ENCODE results near the gene LRRC25.
"Not testable (repeated sequence)": the region's sequence is repeated elsewhere in the genome, so short reads cannot be mapped to it uniquely, and the experiment has no call there.

The LRRC25 gene

DNA sequence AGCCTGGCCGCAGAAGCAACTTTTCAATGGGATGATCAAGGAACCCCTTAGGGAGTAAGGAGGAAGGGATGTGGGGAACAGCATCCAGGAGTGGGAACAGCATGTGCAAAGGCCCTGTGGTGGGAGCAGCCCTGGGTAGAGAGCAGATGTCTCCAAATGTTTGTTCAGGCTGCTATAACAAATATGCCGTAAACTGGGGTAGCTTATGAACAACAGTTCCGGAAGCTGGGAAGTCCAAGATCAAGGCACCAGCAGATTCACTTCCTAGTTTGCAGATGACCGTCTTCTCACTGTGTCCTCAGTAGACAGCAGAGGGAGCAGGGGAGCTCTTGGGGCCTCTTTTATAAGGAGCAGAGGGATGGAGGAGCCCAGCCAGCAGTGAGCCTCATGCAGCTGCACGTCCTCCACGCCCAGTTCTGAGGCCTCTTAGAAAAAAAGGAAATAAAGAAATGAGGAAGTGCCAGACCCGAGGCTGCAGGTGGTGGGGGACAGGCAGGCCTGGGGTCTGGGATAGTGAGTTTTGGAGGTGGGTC, 4.2 kb upstream of the LRRC25 start:
- DNase-seq, result no peak

GRCh38 chr19:18399008-18399407, 1.6 kb upstream of the LRRC25 start:
- no peak for DNase-seq

GRCh38 chr19:18396471-18397241, 766 bp downstream of the LRRC25 start:
- DNase-seq, result no peak

- DNase-seq, result no peak
Observed at GRCh38 chr19:18393836-18394235, 3.6 kb downstream of the LRRC25 start.

DNA sequence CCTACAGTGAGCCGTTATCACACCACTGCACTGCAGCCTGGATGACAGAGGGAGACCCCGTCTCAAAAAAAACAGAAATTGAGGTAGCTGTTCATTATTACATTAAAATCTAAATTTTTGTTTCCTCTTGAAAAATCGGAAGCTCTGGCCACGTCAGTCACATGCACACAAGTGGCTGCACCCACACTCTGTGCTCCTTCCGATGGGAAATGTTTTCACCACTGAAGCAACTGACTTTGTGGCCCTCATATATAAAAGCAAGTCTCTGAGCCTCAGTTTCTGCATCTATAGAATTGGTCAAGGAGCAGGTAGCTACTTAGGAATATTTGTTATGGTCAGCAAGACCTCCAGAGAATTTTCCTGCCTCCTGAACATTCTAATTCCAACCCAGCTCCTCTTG, 4.5 kb downstream of the LRRC25 start:
- DNase-seq, result no peak

- DNase-seq, result no peak
Observed at GRCh38 chr19:18392417-18392816, 5.0 kb downstream of the LRRC25 start.

- no peak for DNase-seq
Observed at GRCh38 chr19:18391509-18392075, 5.8 kb downstream of the LRRC25 start.

- DNase-seq, result no peak
Observed at GRCh38 chr19:18390065-18390907, 7.1 kb downstream of the LRRC25 start.

GRCh38 chr19:18389726-18390064, 7.7 kb downstream of the LRRC25 start:
- no peak for DNase-seq

DNA sequence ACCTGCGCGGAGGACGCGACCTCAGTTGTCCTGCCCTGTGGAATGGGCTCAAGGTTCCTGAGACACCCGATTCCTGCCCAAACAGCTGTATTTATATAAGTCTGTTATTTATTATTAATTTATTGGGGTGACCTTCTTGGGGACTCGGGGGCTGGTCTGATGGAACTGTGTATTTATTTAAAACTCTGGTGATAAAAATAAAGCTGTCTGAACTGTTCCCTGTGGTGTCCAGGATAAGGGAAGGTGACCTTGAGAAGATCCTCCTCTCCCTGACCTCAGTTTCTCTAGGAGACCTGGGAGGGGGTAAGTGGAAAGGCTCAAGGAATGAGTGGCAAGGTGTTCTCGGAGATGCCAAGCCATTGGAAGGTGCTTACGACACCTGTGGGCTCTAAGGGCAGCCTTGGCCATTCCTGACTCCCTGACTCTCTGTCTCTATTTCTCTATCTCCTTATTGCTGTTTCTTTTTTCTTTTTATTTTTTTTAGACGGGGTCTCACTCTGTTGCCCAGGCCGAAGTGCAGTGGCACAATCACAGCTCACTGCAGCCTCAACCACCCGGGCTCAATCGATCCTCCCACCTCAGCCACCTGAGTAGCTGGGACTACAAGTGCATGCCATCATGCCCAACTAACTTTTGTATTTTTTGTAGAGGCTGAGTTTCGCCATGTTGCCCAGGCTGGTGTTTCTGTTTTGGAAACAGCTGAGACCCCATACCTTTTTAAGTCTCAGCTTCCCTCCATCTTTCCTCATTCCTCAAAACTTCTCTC, 8.3 kb downstream of the LRRC25 start:
- DNase-seq, result no peak

DNA sequence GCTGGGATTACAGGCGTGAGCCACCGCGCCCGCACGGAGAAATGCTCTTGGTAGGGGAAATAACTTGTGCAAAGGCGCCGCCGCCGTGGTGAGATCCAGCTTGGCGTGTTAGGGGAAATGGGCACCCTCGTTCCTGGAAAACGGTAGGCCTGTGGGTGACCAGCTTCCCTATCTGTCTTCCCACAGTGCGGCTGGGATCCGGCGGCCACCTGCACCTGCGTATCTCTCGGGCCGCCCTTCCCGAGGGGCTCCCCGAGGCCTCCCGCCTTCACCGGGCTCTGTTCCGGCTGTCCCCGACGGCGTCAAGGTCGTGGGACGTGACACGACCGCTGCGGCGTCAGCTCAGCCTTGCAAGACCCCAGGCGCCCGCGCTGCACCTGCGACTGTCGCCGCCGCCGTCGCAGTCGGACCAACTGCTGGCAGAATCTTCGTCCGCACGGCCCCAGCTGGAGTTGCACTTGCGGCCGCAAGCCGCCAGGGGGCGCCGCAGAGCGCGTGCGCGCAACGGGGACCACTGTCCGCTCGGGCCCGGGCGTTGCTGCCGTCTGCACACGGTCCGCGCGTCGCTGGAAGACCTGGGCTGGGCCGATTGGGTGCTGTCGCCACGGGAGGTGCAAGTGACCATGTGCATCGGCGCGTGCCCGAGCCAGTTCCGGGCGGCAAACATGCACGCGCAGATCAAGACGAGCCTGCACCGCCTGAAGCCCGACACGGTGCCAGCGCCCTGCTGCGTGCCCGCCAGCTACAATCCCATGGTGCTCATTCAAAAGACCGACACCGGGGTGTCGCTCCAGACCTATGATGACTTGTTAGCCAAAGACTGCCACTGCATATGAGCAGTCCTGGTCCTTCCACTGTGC, 9.1 kb downstream of the LRRC25 start:
- DNase-seq, result no peak

DNA sequence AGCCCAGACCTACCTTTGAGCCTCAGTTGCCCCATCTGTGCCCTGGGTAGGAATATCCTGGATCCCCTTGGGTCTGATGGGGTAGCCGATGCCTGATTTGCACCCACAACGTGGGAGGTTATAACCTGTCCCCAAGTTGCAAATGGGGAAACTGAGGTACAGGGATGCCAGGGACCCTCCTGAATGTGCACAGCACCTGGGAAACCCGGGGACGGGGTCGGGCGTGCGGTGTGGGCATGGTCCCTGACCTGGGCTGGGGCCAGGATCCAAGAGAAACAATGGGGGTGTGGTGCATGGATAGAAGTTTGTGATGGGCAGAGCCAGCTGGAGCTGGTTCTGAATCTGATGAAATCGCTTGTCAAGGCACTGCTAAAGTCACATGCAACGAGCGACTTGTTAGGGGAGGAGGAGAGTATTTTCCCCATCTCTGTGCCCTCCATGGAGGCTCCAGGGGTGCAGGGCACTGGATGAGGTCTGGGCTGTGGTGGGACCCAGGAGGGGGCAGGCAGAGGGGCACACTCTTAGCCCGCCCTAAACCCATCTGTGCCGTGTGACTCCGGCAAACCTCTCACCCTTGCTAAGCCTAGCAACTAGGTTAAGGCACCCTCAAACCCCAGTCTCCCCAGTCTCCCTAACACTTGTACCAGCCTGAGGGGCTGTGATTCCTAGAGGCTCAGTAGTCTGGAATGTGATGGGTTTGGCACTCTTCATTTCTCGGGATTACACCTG, 10.7 kb downstream of the LRRC25 start:
- no peak for DNase-seq

- no peak for DNase-seq
Observed at GRCh38 chr19:18385675-18386542, 11.5 kb downstream of the LRRC25 start, which contains the start of gene GDF15. Gene GDF15 (plus strand): TSS chr19:18386158. CDS start chr19:18386190, 32 bp downstream.

DNA sequence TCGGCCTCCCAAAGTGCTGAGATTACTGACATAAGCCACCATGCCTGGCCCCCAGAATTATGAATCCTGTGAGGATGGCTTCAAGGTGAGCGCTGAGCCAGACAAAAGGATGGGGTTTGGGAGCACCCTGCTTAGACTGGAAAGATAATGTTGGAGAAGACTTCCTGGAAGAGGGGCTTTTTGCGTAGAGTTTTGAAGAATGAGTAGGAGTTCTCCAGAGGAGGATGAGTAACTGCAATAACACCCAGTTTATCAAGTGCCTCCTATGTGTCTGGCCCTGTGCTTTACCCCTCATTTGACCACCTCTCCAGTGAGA, 12.1 kb downstream of the LRRC25 start:
- no peak for DNase-seq

GRCh38 chr19:18384775-18385174, 12.6 kb downstream of the LRRC25 start:
- no peak for DNase-seq

- DNase-seq, result not testable (repeated sequence)
Observed at GRCh38 chr19:18383622-18384021, 13.8 kb downstream of the LRRC25 start.

DNA sequence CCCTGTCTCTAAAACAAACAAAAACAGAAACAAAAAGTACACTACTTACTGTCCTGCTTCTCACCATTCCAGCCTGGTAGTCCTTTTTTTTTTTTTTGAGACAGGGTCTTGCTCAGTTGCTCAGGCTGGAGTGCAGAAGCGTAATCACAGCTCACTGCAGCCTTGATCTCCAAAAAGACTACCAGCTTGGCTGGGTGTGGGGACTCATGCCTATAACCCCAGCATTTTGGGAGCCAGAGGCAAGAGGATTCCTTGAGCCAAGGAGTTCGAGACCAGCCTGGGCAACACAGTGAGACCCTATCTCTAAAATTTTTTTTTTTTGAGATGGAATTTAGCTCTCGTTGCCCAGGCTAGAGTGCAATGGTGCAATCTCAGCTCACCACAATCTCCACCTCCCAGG, 16.6 kb downstream of the LRRC25 start:
- no peak for DNase-seq

DNA sequence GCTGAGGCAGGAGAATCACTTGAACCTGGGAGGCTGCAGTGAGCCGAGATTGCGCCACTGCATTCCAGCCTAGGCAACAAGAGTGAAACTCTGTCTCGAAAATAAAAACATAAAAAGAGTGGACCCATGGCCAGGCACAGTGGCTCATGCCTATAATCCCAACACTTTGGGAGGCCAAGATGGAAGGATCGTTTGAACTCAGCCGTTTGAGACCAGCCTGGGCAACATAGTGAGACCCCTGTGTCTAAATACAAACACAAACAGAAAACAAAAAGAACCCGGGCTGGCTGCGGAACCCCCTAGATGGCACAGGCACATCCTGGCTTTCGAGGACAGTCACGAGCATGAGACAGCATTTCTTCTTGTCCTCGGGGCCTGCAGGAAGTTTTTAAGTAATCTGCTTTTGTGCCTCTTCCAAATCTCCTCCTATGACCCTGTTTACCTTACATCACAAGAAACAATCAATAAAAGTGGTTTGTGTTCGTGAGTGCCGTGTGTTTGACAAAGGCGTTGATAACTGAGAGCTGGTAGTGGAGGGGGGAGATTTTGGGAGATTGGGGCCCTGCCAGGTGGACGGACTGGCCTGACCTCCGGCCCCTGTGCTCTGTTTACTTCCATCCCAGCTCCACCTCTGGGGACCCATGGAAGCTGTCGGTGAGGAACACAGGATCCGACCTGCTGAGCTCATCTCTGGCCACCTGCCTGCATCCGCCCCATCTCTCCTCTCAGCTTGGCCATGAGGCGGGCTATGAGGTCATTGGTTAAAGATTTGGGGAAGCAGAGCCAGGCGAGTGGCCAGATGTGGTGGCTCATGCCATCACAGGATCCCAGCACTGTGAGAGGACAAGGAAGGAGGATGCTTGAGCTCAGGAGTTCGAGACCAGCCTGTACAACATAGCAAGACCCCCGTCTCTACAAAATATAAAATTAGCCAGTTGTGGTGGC, 17.3 kb downstream of the LRRC25 start:
- no peak for DNase-seq

- no peak for DNase-seq
Observed at GRCh38 chr19:18377026-18377425, 20.4 kb downstream of the LRRC25 start.

Data from NCI-H187 treated with DMSO at 0.1 percent for 48 hours (cell line).